ENCODE data around the gene FRS2. TPM values are rescaled to one million over a fixed set of nuclear protein-coding genes. Genes with fewer than 3 reads are reported as not detected.
"Not testable (repeated sequence)": the region's sequence is repeated elsewhere in the genome, so short reads cannot be mapped to it uniquely, and the experiment has no call there.

FRS2 gene
- total RNA-seq, 1 donor from 2014 or later = 29.7 TPM

DNA sequence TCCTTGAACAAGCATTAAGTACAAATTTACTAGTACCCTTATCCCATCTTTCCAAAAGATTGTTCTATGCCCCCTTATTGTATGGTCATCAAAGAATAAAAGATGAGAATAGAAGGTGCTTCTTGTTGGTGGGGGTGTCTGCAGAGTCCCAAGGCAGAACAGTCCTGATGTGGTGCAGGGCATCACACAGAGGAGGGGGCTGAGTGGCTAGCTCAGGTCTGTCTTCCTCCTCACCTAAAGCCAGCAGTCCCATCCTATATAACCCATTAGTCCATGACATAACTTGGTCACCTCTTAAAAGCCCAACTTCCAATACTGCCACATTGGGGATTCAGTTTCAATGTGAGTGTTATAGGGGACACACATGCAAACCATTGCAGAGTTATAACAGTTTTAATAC, 130.6 kb downstream of the FRS2 start:
- no peaks in the 10 kb centered on the region for H3K27me3 ChIP-seq (ENCODE audit: low read depth)
- DNase-seq (no peak), ATAC-seq (no peak)
- TF ChIP-seq, protein P1, sequence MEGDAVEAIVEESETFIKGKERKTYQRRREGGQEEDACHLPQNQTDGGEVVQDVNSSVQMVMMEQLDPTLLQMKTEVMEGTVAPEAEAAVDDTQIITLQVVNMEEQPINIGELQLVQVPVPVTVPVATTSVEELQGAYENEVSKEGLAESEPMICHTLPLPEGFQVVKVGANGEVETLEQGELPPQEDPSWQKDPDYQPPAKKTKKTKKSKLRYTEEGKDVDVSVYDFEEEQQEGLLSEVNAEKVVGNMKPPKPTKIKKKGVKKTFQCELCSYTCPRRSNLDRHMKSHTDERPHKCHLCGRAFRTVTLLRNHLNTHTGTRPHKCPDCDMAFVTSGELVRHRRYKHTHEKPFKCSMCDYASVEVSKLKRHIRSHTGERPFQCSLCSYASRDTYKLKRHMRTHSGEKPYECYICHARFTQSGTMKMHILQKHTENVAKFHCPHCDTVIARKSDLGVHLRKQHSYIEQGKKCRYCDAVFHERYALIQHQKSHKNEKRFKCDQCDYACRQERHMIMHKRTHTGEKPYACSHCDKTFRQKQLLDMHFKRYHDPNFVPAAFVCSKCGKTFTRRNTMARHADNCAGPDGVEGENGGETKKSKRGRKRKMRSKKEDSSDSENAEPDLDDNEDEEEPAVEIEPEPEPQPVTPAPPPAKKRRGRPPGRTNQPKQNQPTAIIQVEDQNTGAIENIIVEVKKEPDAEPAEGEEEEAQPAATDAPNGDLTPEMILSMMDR (IDR thresholded peaks at IDR 0.05) = no peak
- no peak overlapping the region for H3K4me3 ChIP-seq
- H3K36me3 ChIP-seq = peaks cover 78% of the 10 kb centered on the region
- no peak overlapping the region for H3K27ac ChIP-seq
- H3K9me3 ChIP-seq = no peaks in the 10 kb centered on the region
- H3K4me1 ChIP-seq = no peaks in the 10 kb centered on the region
- intact Hi-C loops (cut with DNase I) = no loop called here

- Histone ChIP-seq H3K27ac (no peak overlapping the region), H3K4me3 (no peak overlapping the region), H3K36me3 (peaks cover 65% of the 10 kb centered on the region), H3K4me1 (no peaks in the 10 kb centered on the region), H3K27me3 (ENCODE audit: low read depth) (no peaks in the 10 kb centered on the region), H3K9me3 (no peaks in the 10 kb centered on the region)
- TF ChIP-seq, protein P1 (IDR thresholded peaks at IDR 0.05) = no peak
- intact Hi-C loops (cut with DNase I) = no loop called here
- no peak for ATAC-seq
- DNase-seq = no peak
Observed at GRCh38 chr12:69601962-69602685, 131.9 kb downstream of the FRS2 start.

GRCh38 chr12:69602954-69603353, 132.8 kb downstream of the FRS2 start:
- no peak overlapping the region for H3K27ac ChIP-seq
- ATAC-seq (no peak), DNase-seq (no peak)
- TF ChIP-seq, protein P1 (IDR thresholded peaks at IDR 0.05) = no peak
- no peaks in the 10 kb centered on the region for H3K9me3 ChIP-seq
- H3K36me3 ChIP-seq = peaks cover 56% of the 10 kb centered on the region
- no peaks in the 10 kb centered on the region for H3K27me3 ChIP-seq (ENCODE audit: low read depth)
- no peak overlapping the region for H3K4me3 ChIP-seq
- intact Hi-C loops (cut with DNase I) = no loop called here
- H3K4me1 ChIP-seq = no peaks in the 10 kb centered on the region

GRCh38 chr12:69603556-69603955, 133.4 kb downstream of the FRS2 start:
- intact Hi-C loops (cut with DNase I); DNase-seq: not testable (repeated sequence)

DNA sequence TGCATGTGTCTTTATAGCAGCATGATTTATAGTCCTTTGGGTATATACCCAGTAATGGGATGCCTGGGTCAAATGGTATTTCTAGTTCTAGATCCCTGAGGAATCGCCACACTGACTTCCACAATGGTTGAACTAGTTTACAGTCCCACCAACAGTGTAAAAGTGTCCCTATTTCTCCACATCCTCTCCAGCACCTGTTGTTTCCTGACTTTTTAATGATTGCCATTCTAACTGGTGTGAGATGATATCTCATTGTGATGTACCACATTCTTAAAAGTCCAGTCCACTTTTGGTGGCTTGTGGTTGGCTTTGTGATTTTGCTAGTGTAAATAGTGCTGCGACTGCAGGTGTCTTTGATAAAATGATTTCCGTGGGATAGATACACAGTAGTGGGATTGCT, 134.1 kb downstream of the FRS2 start:
- H3K27me3 ChIP-seq (ENCODE audit: low read depth); H3K9me3 ChIP-seq; DNase-seq; H3K4me1 ChIP-seq; ATAC-seq; H3K27ac ChIP-seq; H3K4me3 ChIP-seq; intact Hi-C loops (cut with DNase I): not testable (repeated sequence)
- peaks cover 43% of the 10 kb centered on the region for H3K36me3 ChIP-seq

More at GRCh38 chr12:69603556-69603955, 133.4 kb downstream of the FRS2 start:
- not testable (repeated sequence) for H3K27me3 ChIP-seq (ENCODE audit: low read depth); H3K9me3 ChIP-seq; ATAC-seq; H3K27ac ChIP-seq; H3K4me3 ChIP-seq; H3K4me1 ChIP-seq
- peaks cover 50% of the 10 kb centered on the region for H3K36me3 ChIP-seq

- Histone ChIP-seq H3K4me3 (no peak overlapping the region), H3K9me3 (no peaks in the 10 kb centered on the region), H3K36me3 (peaks cover 5% of the 10 kb centered on the region), H3K4me1 (no peaks in the 10 kb centered on the region), H3K27ac (no peak overlapping the region), H3K27me3 (ENCODE audit: low read depth) (no peaks in the 10 kb centered on the region)
- ATAC-seq (no peak), DNase-seq (no peak)
- TF ChIP-seq, protein P1 (IDR thresholded peaks at IDR 0.05) = no peak
- intact Hi-C loops (cut with DNase I) = no loop called here
Observed at GRCh38 chr12:69608114-69608513, 137.9 kb downstream of the FRS2 start.

Data from lower lobe of right lung (tissue), 2 donors.